GM19240 (cell line): ENCODE measurements around the gene CELF6.

Experiments
- DNase-seq: peaks from one replicate; pipeline ENCODE4 v3.0.0; 2011; ENCODE audit warnings: low spot score; ENCODE audit not compliant: insufficient read length

The CELF6 gene

GRCh38 chr15:72319985-72320671 lies at the start of gene CELF6:
Gene CELF6 (minus strand): TSS chr15:72320157. CDS start chr15:72319874, 283 bp downstream.
- peak; percentile 39 for DNase-seq

- no peak for DNase-seq
Observed at GRCh38 chr15:72368899-72369298, 48.9 kb upstream of the CELF6 start.

- DNase-seq, result no peak
Observed at GRCh38 chr15:72368325-72368724, 48.4 kb upstream of the CELF6 start.

GRCh38 chr15:72365844-72366243 lies 45.9 kb upstream of the CELF6 start:
- peak; percentile 21 for DNase-seq

- no peak for DNase-seq
Observed at GRCh38 chr15:72361176-72361575, 41.2 kb upstream of the CELF6 start.

GRCh38 chr15:72358650-72359171 lies 38.8 kb upstream of the CELF6 start:
- DNase-seq, result no peak

- no peak for DNase-seq
Observed at GRCh38 chr15:72358121-72358520, 38.2 kb upstream of the CELF6 start.

GRCh38 chr15:72354496-72354895 lies 34.5 kb upstream of the CELF6 start:
- DNase-seq, result no peak

- DNase-seq, result no peak
Observed at GRCh38 chr15:72353266-72353665, 33.3 kb upstream of the CELF6 start.

- DNase-seq, result no peak
Observed at GRCh38 chr15:72345806-72346205, 25.8 kb upstream of the CELF6 start.

GRCh38 chr15:72345280-72345679 lies 25.3 kb upstream of the CELF6 start:
- DNase-seq, result no peak

- no peak for DNase-seq
Observed at GRCh38 chr15:72344602-72345001, 24.6 kb upstream of the CELF6 start.

- no peak for DNase-seq
Observed at GRCh38 chr15:72342385-72342784, 22.4 kb upstream of the CELF6 start.

- DNase-seq, result no peak
Observed at GRCh38 chr15:72341361-72341760, 21.4 kb upstream of the CELF6 start.

GRCh38 chr15:72340366-72340765 lies 20.4 kb upstream of the CELF6 start:
- DNase-seq, result no peak

- no peak for DNase-seq
Observed at GRCh38 chr15:72339777-72340177, 19.8 kb upstream of the CELF6 start.

- DNase-seq, result no peak
Observed at GRCh38 chr15:72338617-72339321, 18.8 kb upstream of the CELF6 start.

- DNase-seq, result no peak
Observed at GRCh38 chr15:72338148-72338547, 18.2 kb upstream of the CELF6 start.

- DNase-seq, result no peak
Observed at GRCh38 chr15:72334842-72335241, 14.9 kb upstream of the CELF6 start.

- no peak for DNase-seq
Observed at GRCh38 chr15:72331021-72331420, 11.1 kb upstream of the CELF6 start.

GRCh38 chr15:72323752-72324151 lies 3.8 kb upstream of the CELF6 start:
- DNase-seq, result no peak

- no peak for DNase-seq
Observed at GRCh38 chr15:72319360-72319984, 485 bp downstream of the CELF6 start.
